NCI-H2029 treated with DMSO at 0.1 percent for 48 hours (cell line): Measurements from ENCODE around the gene RPS3.
"Not testable (repeated sequence)": the region's sequence is repeated elsewhere in the genome, so short reads cannot be mapped to it uniquely, and the experiment has no call there.

Source experiments
- DNase-seq: peaks from one replicate; lab custom pipeline; 2025; lab: John Stamatoyannopoulos, UW

RPS3 gene

GRCh38 chr11:75399344-75400145 is at the start of gene RPS3:
RPS3 (plus strand) TSS chr11:75399518; CDS start chr11:75399548, 30 bp downstream.
- DNase-seq = peak; percentile 71

DNA sequence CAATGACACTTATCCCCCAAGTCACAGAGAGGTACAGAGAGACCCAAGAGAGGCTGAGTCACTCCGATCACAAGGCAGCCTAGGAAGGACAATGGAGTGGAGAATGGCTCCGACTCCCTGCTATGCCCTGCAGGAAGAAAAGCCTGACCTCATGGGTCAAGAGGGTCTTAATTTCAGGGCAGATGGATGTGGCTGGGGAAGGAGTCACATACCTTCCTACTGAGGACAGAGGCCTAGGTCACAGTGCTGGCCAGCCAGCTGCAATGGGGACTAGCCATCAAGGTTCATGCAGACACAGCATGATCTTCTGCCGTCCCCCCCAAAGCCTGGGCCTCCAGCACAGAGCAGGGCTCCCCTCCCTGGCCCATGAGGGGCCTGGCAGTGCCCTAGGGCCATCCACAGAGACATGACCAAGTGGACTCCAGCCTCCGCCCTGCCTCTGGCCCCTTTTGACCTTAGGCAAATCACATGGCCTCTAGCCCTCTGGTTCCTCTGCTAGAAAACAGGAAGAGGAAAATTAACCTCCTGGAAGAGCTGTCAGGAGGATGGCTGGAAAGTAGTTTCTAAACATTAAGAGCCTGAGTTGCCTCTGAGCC is 49.7 kb upstream of the RPS3 start:
- DNase-seq = no peak

GRCh38 chr11:75350122-75350742 is 49.1 kb upstream of the RPS3 start:
- DNase-seq = no peak

DNA sequence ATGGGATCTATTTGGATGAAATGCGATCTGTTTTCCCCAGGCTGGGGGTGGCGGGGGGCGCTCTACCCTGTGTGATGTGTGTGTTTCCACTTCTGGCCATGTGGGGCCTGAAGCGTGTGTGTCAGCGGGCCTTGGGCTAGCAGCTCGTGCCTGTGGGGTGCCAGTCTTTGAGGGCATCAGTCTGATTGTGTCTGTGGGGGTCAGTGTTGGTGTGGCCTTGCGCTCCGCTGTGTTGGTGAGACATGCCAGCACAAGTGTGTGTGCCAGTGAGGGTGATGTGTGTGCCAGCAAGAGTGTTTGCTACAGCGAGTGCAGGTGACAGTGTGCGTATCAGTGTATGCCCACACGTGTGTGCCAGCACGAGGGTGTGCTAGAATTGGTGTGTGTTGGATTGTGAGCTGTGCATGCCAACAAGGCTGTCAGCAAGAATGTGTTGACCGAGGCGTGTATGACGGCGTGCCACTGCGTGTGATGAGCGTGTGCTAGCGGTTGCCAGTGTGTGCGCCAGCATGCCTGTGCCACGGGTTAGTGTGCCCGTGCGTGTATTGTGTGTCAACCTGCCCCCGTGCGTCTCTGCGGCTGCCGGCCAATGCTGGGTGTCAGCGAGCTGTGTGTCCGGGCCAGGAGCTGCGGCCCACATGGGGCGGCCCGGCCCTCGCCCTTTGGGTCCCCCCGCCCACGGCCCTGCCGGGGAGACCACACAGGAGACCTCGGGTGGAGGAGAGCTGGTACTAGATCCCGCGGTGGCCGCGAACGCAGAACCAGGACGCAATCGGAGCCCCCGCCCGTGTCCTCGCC is 48.4 kb upstream of the RPS3 start:
- DNase-seq = no peak

DNA sequence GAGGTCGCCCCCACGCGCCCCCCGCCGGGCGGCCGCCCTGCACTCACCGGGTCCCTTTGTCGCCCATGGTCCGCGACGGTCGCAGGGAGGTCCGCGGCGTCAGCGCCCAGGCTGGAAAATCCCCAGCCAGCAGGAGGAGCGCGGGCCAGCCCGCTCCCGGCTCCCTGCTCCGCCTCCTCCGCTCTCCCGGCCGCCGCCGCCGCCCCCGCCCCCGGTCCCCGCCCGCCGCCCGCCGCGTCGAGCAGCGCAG is 47.9 kb upstream of the RPS3 start, which contains the start of gene ARRB1:
ARRB1 (minus strand) TSS at position 121 of the 250 bp plus-strand sequence; CDS start at position 67, 54 bp downstream.
- no peak for DNase-seq

DNA sequence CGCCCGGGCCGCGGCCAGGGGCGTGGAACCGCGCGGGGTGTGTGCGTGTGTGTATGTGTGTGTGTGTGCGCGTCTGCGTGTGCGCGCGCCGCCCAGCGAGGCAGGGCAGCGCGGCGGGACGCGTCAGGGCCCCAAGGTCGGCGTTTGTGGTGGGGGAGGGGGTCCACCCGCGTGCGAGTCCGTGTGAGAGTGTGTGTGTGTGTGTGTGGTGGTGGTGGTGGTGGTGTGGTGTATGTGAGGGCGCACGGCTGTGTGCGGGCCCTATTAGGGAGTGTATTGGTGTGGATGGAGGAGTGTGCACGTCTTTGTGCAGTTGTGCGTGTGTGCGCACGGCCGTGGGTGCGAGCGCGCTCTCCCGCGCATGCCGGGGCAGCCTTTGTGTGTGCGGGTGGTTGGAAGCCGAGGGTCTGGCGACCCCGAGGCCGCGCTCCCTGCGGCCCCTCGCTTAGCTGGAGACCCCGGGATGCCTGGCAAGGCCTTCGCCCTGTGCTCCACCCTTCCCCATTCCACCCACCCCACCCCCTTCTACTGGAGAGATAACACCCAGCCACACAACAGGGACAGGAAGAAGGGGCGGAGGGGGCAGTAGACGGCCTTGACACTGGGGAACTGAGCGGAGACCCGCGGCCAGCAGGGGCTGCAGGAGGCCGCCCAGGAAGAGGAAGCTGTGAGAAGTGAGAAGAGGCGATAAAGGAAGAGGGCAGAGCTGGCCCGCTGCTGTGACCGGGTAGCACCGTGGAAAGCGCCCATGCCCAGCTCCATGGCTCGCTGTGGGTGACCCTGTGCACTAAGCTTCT is 47.3 kb upstream of the RPS3 start:
- no peak for DNase-seq

DNA sequence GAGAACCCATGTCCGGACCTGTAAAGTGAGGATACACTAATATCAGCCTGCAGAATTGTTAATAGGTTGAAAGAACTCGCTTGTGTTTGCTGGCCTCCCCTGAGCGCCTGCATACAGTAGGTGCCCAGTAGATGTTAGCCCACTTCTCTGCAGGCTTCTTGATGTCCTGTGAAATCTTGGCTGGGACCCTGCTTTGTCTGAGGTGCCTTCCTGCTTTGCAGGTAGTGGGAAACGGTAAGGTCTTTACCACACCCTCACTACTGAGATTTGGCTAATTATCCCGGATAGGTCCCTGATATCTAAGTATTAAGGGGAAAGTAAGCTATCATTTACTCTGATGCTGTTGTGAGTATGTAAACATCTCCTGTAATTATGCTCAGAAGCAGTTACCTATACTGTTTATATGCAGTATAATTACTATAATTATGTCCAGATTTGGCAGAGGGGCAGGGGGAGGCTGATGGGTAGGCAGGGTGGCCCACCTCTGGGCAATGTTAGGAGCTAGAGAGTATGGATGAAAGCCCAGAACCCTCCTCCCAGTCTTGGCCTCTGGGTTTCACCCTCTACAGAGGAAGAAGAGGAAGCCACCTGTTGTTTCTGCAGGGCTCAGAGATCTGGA is 46.6 kb upstream of the RPS3 start:
- no peak for DNase-seq

DNA sequence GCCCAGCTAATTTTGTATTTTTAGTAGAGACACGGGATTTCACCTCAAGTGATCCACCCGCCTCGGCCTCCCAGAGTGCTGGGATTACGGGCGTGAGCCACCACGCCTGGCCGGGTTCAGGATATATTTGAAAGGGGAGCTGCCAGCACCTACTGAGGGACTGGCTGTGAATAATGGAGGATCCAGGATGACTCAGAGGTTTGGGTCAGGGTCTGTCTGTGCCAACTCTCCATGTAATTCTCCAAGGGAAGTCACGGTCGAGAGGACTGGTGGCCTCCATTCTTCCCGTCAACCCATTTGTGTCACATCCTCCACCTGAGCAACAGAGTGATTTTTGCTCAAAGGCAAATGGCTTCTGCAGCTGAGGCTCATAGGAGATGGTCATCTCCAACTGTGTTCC is 44.3 kb upstream of the RPS3 start:
- no peak for DNase-seq

- no peak for DNase-seq
These were observed 42.7 kb upstream of the RPS3 start for GRCh38 chr11:75356613-75357012.

DNA sequence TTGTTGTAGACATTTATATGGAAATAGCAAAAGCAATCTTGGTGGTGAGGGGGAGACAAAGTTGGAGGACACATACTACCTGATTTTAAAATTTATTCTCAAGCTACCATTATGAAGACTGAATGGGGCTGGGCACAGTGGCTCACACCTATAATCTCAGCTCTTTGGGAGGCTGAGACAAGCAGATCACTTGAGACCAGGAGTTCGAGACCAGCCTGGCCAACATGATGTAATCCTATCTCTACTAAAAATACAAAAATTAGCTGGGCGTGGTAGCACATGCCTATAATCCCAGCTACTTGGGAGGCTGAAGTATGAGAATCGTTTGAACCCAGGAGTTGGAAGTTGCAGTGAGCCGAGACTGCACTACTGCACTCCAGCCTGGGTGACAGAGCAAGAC is 37.0 kb upstream of the RPS3 start:
- not testable (repeated sequence) for DNase-seq

GRCh38 chr11:75365711-75366181 is 33.6 kb upstream of the RPS3 start:
- DNase-seq = no peak

GRCh38 chr11:75366826-75367225 is 32.5 kb upstream of the RPS3 start:
- not testable (repeated sequence) for DNase-seq

DNA sequence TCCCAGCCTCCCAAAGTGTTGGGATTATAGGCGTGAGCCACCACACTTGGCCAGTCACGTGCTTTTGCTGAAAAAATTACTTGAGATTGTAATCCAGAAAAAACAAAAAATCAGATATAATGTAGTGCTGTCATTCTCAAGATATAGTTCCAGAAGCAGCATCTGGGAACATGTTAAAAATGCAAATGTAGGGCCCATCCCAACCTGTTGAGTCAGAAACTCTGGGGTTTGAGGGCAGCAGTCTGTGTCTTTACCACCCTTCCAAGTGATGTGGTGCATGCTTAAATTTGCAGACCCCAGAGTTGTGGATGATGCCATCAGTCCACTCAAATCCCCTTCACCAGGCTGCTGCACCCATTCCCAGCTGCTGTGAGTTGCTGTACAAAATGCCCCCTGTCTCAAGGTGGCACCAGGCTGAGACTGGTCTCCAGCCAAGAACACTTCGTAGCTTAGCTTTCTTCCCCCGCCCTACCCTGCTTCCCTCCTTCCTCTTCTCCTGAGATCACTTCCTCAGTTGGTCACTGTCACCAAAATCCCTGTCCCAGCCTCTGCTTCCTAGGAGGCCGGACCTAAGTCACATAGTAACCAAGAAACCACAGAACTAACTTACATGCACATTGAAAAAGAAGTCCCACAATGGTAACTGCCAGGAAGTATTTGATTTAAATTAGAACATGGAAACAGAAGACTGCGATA is 29.6 kb upstream of the RPS3 start:
- no peak for DNase-seq

- DNase-seq = peak; percentile 59
These were observed 27.1 kb upstream of the RPS3 start for GRCh38 chr11:75371949-75372876.

DNA sequence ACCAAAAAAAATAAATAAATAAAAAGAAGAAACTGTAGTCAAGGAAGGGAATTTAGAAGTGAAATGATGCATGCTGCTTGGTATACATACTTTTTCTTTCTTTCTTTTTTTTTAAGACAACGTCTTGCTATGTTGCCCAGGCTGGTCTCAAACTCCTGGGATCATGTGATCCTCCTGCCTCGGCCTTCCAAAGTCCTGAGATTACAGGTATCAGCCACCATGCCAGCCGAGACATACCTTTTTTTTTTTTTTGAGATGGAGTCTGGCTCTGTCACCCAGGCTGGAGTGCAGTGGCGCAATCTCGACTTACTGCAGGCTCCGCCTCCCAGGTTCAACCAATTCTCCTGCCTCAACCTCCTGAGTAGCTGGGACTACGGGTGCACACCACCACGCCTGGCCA is 26.1 kb upstream of the RPS3 start:
- DNase-seq = no peak

DNA sequence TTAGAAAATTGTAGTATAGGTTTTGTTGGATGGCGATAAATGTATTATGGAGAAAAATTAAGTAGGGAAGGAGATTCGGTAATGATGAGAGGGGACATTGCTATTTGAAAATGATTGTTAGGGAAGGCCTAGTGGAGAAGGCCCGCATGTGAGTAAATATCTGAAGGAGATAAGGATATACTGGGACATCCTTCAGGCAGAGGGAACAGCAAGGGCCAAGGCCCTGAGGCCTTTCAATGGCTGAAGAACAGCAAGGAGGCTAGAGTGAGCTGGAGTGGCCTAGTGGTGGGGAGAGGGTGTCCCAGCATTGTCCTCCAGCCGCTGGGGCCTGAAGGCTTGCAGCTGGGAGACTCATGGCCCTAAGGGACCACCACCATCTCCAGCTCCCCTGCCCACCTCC is 24.7 kb upstream of the RPS3 start:
- no peak for DNase-seq

DNA sequence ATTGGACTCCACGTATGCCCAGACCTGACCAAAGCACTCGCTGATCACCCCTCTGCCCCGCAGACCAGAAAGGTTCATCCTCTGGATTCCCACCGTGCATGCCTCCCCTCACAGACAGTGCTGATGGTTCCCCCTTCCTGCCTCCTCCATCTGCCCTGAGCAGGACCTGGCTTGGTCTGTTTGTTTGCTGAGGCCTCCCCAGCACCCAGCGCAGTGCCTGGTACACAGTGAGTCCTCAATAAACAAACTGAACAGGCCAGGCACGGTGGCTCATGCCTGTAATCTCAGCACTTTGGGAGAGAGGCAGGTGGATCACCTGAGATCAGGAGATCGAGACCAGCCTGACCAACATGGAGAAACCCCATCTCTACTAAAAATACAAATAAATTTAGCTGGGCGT is 23.7 kb upstream of the RPS3 start:
- no peak for DNase-seq

- no peak for DNase-seq
These were observed 23.1 kb upstream of the RPS3 start for GRCh38 chr11:75376175-75376574.

DNA sequence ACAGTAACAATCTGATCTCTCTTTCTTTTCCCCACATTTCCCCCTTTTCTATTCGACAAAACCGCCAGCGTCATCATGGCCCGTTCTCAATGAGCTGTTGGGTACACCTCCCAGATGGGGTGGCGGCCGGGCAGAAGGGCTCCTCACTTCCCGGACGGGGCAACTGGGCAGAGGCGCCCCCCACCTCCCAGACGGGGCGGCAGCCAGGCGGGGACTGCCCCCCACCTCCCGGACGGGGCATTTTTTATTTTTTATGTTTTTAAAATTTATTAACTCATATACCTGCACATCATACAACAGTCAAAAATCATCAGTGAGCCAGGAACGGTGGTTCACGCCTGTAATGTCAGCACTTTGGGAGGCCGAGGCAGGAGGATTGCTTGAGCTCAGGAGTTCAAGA is 20.5 kb upstream of the RPS3 start:
- DNase-seq = not testable (repeated sequence)
